Vagina (tissue), 2 donors: ENCODE data around the gene CAMK2A. TPM values are rescaled to one million over a fixed set of nuclear protein-coding genes. Genes with fewer than 3 reads are reported as not detected.

ENCODE experiments used
- DNase-seq, 2 donors: peaks; one replicate each; pipeline ENCODE4 v3.0.0-alpha.2; 2017; ENCODE audit errors: extremely low spot score in 2 of 2
- H3K27ac ChIP-seq: fragments of 200-600 bp; sonication (generic); one replicate; pipeline ENCODE4 v1.5.1; 2019
- H3K27me3 ChIP-seq: fragments of 200-600 bp; sonication (generic); one replicate; pipeline ENCODE4 v1.5.1; 2019
- H3K36me3 ChIP-seq, 2 donors: fragments of 200-600 bp; sonication (generic); one replicate each; pipeline ENCODE4 v1.5.1; 2017 to 2019
- H3K4me1 ChIP-seq: fragments of 200-600 bp; sonication (generic); one replicate; pipeline ENCODE4 v1.5.1; 2019
- H3K4me3 ChIP-seq, 2 donors: fragments of 200-600 bp; sonication (generic); 1 replicate in 1 of 2; 2 replicates in 1 of 2; pipeline ENCODE4 v1.5.1; 2016 to 2019
- H3K9me3 ChIP-seq: fragments of 200-600 bp; sonication (generic); one replicate; pipeline ENCODE4 v1.5.1; 2019
- POLR2A ChIP-seq, 2 donors: fragments of 450-650 bp; IDR thresholded peaks; one replicate each; pipeline ENCODE4 v1.6.1; 2017; ENCODE audit warnings: antibody characterized with exemption in 2 of 2, mild to moderate bottlenecking in 2 of 2, moderate library complexity in 2 of 2
- POLR2AphosphoS5 ChIP-seq, 2 donors: sonication (generic); formaldehyde crosslinking; IDR thresholded peaks; one replicate each; pipeline ENCODE4 v1.9.0; 2017; ENCODE audit warnings: antibody characterized with exemption in 2 of 2, mild to moderate bottlenecking in 2 of 2, low read depth in 1 of 2; ENCODE audit not compliant: insufficient read depth in 1 of 2
- intact Hi-C: fragments of 100-400 bp; cut with DNase I; formaldehyde crosslinking; loops from one replicate; pipeline ENCODE4 v1.15.1; 2023
- total RNA-seq: library from RNA; depleted of rRNA; stranded (reverse); fragments of >200 nt; gene quantifications from one replicate; pipeline ENCODE4 v1.2.3, GENCODE V29; 2016
- TF ChIP-seq, protein P1 (sequence below), 3 experiments: fragments of 450-650 bp in 2 of 3; fragments of 200-600 bp in 1 of 3; sonication (generic) in 1 of 3; IDR thresholded peaks; one replicate each; pipeline ENCODE4 v1.5.1; 2017 to 2019; ENCODE audit warnings: antibody characterized with exemption in 3 of 3, mild to moderate bottlenecking in 2 of 3, moderate library complexity in 2 of 3

The CAMK2A gene
- total RNA-seq, 1 donor from 2014 or later, result 0.49 TPM

DNA sequence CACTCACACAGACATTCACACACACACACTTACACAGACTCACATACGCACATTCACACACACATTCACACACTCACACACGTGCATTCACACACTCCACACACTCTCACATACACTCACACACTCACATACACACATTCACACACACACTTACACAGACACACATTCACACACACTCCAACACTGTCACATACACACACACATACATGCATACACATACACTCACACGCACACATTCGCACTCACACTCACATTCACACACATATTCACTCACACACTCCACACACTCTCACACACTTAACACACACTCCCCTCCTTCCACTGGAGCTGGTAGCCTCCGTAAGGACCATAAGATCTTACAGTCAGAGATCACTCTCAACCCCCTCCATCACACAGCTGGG lies 26.2 kb downstream of the CAMK2A start:
- H3K27me3 ChIP-seq, result no peaks in the 10 kb centered on the region
- no peak for TF ChIP-seq POLR2AphosphoS5 (IDR thresholded peaks at IDR 0.05; ENCODE audit: insufficient read depth in 1 of 2, low read depth in 1 of 2)
- no peak for TF ChIP-seq POLR2A (IDR thresholded peaks at IDR 0.05)
- TF ChIP-seq, protein P1, sequence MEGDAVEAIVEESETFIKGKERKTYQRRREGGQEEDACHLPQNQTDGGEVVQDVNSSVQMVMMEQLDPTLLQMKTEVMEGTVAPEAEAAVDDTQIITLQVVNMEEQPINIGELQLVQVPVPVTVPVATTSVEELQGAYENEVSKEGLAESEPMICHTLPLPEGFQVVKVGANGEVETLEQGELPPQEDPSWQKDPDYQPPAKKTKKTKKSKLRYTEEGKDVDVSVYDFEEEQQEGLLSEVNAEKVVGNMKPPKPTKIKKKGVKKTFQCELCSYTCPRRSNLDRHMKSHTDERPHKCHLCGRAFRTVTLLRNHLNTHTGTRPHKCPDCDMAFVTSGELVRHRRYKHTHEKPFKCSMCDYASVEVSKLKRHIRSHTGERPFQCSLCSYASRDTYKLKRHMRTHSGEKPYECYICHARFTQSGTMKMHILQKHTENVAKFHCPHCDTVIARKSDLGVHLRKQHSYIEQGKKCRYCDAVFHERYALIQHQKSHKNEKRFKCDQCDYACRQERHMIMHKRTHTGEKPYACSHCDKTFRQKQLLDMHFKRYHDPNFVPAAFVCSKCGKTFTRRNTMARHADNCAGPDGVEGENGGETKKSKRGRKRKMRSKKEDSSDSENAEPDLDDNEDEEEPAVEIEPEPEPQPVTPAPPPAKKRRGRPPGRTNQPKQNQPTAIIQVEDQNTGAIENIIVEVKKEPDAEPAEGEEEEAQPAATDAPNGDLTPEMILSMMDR (IDR thresholded peaks at IDR 0.05), result no peak
- no peak overlapping the region for H3K4me3 ChIP-seq
- H3K9me3 ChIP-seq, result no peaks in the 10 kb centered on the region
- no peaks in the 10 kb centered on the region for H3K36me3 ChIP-seq
- intact Hi-C loops, result no loop called here
- H3K27ac ChIP-seq, result no peak overlapping the region
- H3K4me1 ChIP-seq, result peaks cover 11% of the 10 kb centered on the region
- no peak for DNase-seq

DNA sequence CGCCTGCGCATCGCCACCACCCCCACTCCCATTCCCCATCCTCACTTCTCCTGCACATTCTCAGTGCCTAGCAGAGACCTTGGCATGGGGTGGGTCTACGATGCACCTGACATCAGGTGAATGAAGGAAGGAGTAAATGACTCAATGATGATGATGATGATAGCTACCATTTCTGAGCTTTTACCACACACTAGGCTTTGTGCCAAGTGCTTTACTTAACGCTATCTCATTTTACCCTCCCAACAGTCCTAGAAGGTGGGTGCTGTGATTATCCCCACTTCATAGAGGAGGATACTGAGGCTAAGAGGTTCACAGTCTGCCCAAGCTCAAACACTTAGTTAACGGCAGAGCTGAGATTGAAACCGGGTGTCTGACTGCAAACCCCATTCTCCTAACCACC lies 27.1 kb downstream of the CAMK2A start:
- intact Hi-C loops, result no loop called here
- peaks cover 11% of the 10 kb centered on the region for H3K4me1 ChIP-seq
- no peaks in the 10 kb centered on the region for H3K27me3 ChIP-seq
- no peaks in the 10 kb centered on the region for H3K9me3 ChIP-seq
- no peak overlapping the region for H3K27ac ChIP-seq
- TF ChIP-seq POLR2AphosphoS5 (IDR thresholded peaks at IDR 0.05; ENCODE audit: insufficient read depth in 1 of 2, low read depth in 1 of 2) (no peak), POLR2A (IDR thresholded peaks at IDR 0.05) (no peak)
- TF ChIP-seq, protein P1 (IDR thresholded peaks at IDR 0.05), result no peak
- no peak overlapping the region for H3K4me3 ChIP-seq
- DNase-seq, result no peak
- no peaks in the 10 kb centered on the region for H3K36me3 ChIP-seq

DNA sequence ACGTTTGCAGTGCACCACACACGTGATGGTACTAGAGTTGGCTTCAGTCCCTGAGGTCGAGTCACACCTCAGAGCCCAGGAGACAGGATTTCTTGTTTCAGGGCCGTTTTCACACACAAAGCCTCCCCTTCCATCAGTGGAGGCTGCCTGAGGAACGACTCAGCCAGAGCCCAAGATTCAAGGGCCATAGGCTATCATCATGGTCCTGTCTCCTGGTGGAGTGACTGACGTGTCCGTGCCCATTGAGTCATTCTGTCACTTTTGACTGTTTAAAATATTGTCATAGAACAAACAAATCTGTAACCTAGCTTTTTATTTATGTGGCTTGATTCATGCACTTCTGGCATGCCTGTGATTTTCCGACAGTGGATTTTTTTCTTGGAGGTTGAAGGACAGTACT lies 28.3 kb downstream of the CAMK2A start:
- intact Hi-C loops, result no loop called here
- no peak for TF ChIP-seq POLR2AphosphoS5 (IDR thresholded peaks at IDR 0.05; ENCODE audit: insufficient read depth in 1 of 2, low read depth in 1 of 2)
- TF ChIP-seq POLR2A (IDR thresholded peaks at IDR 0.05), result no peak
- TF ChIP-seq, protein P1 (IDR thresholded peaks at IDR 0.05), result no peak

DNA sequence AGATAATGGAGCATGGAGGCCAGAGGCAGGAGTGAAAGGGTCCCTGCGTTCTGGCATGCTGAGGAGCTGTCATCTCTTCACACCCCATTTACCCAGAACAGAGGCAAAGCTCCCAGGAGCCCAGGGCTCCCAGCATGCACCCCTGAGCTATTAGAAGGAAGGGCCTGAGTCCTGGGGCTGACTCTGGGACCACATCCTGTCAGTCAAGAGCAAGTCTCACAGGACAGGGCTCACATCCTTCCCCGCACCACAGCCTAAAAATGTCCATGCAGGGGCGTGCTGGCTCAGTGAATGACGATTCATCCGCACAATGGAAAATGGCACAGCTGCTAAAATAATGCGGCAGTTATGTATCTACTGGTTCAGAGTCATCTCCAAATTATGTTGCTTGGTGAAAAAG lies 31.4 kb downstream of the CAMK2A start:
- Histone ChIP-seq H3K27ac (no peak overlapping the region), H3K36me3 (no peaks in the 10 kb centered on the region), H3K4me1 (no peaks in the 10 kb centered on the region), H3K9me3 (no peaks in the 10 kb centered on the region), H3K4me3 (no peak overlapping the region), H3K27me3 (no peaks in the 10 kb centered on the region)
- intact Hi-C loops, result no loop called here
- DNase-seq, result no peak
- TF ChIP-seq POLR2A (IDR thresholded peaks at IDR 0.05), result no peak
- TF ChIP-seq, protein P1 (IDR thresholded peaks at IDR 0.05), result no peak
- no peak for TF ChIP-seq POLR2AphosphoS5 (IDR thresholded peaks at IDR 0.05; ENCODE audit: insufficient read depth in 1 of 2, low read depth in 1 of 2)

More for the DNA sequence above, 28.3 kb downstream of the CAMK2A start:
- Histone ChIP-seq H3K4me3 (no peak overlapping the region), H3K36me3 (no peaks in the 10 kb centered on the region), H3K4me1 (peaks cover 11% of the 10 kb centered on the region), H3K27ac (no peak overlapping the region), H3K9me3 (no peaks in the 10 kb centered on the region), H3K27me3 (no peaks in the 10 kb centered on the region)
- no peak for DNase-seq

DNA sequence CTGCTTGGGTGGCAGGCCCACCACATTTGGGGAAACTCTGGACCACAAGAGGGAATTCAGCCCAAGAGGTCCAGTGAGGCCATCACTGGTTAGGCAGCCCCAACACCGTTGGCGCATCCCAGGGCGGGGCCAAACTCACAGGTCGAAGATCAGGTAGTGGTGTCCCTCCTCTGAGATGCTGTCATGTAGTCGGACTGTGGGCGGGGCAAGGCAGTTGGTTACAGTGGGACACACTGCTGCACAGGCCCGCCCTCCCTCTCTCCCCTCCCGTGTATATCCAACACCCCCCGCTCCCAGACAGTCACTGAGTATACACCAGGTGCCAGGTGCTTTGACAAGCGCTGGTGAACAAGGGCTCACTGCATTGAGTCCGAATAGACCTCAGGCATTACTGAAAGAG lies 32.1 kb downstream of the CAMK2A start:
- DNase-seq, result no peak
- intact Hi-C loops, result no loop called here
- Histone ChIP-seq H3K9me3 (no peaks in the 10 kb centered on the region), H3K4me3 (no peak overlapping the region), H3K36me3 (no peaks in the 10 kb centered on the region), H3K4me1 (no peaks in the 10 kb centered on the region), H3K27me3 (no peaks in the 10 kb centered on the region), H3K27ac (no peak overlapping the region)
- TF ChIP-seq POLR2A (IDR thresholded peaks at IDR 0.05) (no peak), POLR2AphosphoS5 (IDR thresholded peaks at IDR 0.05; ENCODE audit: insufficient read depth in 1 of 2, low read depth in 1 of 2) (no peak)
- TF ChIP-seq, protein P1 (IDR thresholded peaks at IDR 0.05), result no peak
